Upper lobe of left lung (tissue), 6 donors: ENCODE results near the gene TREX2. TPM values are rescaled to one million over a fixed set of nuclear protein-coding genes. Genes with fewer than 3 reads are reported as not detected.

ENCODE experiments used
- ATAC-seq, 2 donors: fragments of 200-7000 bp; cut with Tn5 transposase; one replicate each; pipeline ENCODE4 v1.9.1; 2022; ENCODE audit warnings: mild to moderate bottlenecking in 2 of 2, moderate library complexity in 2 of 2; ENCODE audit not compliant: low FRiP score in 2 of 2
- DNase-seq, 2 donors: peaks; one replicate each; pipeline ENCODE4 v3.0.0-alpha.2; 2019 to 2020
- H3K27ac ChIP-seq, 4 donors: fragments of 200-600 bp; sonication (generic); one replicate each; pipeline ENCODE4 v1.5.1; 2016 to 2019
- H3K27me3 ChIP-seq, 4 donors: fragments of 200-600 bp; sonication (generic); one replicate each; pipeline ENCODE4 v1.5.1; 2017 to 2019
- H3K36me3 ChIP-seq, 4 donors: fragments of 200-600 bp; sonication (generic); one replicate each; pipeline ENCODE4 v1.5.1; 2016 to 2019
- H3K4me1 ChIP-seq, 4 donors: fragments of 200-600 bp; sonication (generic); one replicate each; pipeline ENCODE4 v1.5.1; 2018 to 2019
- H3K4me3 ChIP-seq, 4 donors: fragments of 200-600 bp; sonication (generic); one replicate each; pipeline ENCODE4 v1.5.1; 2017 to 2019; ENCODE audit warnings: mild to moderate bottlenecking in 2 of 4, moderate library complexity in 1 of 4
- H3K9me3 ChIP-seq, 4 donors: fragments of 200-600 bp; sonication (generic); one replicate each; pipeline ENCODE4 v1.5.1; 2018 to 2019
- EP300 ChIP-seq, 4 donors: sonication (generic); formaldehyde crosslinking; IDR thresholded peaks; one replicate each; pipeline ENCODE4 v1.5.1; 2017; ENCODE audit warnings: antibody characterized with exemption in 4 of 4, control low read depth in 2 of 4
- POLR2A ChIP-seq, 4 donors: fragments of 450-650 bp; IDR thresholded peaks; one replicate each; pipeline ENCODE4 v1.5.1; 2016 to 2017; ENCODE audit warnings: antibody characterized with exemption in 4 of 4, mild to moderate bottlenecking in 2 of 4
- POLR2AphosphoS5 ChIP-seq, 2 donors: sonication (generic); formaldehyde crosslinking; IDR thresholded peaks; one replicate each; pipeline ENCODE4 v1.5.1; 2017; ENCODE audit warnings: antibody characterized with exemption in 2 of 2
- WGBS, 2 donors: methylation state at CpG; one replicate each; pipeline ENCODE4 v1.1.5; 2017 to 2018; 5-methylcytosine and 5-hydroxymethylcytosine counted together
- total RNA-seq, 6 donors: library from RNA; depleted of rRNA in 4 of 6; stranded (reverse); fragments of >200 nt in 4 of 6; gene quantifications; one replicate each; pipeline versions ENCODE4 v1.1.0 to v1.2.1, GENCODE V29; 2016 to 2021
- TF ChIP-seq, protein P1 (sequence below), 6 experiments: fragments of 450-650 bp in 4 of 6; fragments of 200-600 bp in 2 of 6; sonication (generic) in 2 of 6; IDR thresholded peaks; one replicate each; pipeline ENCODE4 v1.5.1; 2016 to 2019; ENCODE audit warnings: antibody characterized with exemption in 6 of 6
- donor health status: DM: no; HTN: no; CAD: no; lungs with moderate emphysema.
- donor health status: DM: no; HTN: yes; CAD: no; lungs with severe emphysema.

TREX2 gene
- total RNA-seq, 6 donors from 2014 or later = 0.97 to 7.3 (median 2.8) TPM

DNA sequence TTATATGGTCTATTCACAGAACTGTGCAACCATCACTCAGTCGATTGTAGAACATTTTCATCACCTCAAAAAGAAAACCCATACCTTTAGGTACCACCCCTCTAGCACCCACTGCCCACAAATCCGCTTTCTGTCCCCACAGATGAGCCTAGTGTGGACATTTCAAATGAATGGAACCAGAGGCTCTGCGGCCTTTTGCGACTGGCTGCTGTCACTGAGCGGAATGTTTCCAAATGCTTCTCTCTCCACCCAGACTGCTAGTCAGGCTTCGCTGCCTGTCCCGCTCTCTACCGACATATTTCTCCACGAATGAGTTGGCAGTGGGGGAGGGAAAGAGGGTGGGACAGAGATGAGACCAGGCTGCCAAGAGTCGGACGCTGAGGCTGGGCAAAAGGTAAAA, 47.2 kb upstream of the TREX2 start:
- ATAC-seq (no peak), DNase-seq (no peak)
- no peak overlapping the region for H3K27ac ChIP-seq
- H3K9me3 ChIP-seq = no peaks in the 10 kb centered on the region
- no peak overlapping the region for H3K4me3 ChIP-seq
- TF ChIP-seq POLR2A (IDR thresholded peaks at IDR 0.05) (no peak), EP300 (IDR thresholded peaks at IDR 0.05) (no peak), POLR2AphosphoS5 (IDR thresholded peaks at IDR 0.05) (no peak)
- TF ChIP-seq, protein P1, sequence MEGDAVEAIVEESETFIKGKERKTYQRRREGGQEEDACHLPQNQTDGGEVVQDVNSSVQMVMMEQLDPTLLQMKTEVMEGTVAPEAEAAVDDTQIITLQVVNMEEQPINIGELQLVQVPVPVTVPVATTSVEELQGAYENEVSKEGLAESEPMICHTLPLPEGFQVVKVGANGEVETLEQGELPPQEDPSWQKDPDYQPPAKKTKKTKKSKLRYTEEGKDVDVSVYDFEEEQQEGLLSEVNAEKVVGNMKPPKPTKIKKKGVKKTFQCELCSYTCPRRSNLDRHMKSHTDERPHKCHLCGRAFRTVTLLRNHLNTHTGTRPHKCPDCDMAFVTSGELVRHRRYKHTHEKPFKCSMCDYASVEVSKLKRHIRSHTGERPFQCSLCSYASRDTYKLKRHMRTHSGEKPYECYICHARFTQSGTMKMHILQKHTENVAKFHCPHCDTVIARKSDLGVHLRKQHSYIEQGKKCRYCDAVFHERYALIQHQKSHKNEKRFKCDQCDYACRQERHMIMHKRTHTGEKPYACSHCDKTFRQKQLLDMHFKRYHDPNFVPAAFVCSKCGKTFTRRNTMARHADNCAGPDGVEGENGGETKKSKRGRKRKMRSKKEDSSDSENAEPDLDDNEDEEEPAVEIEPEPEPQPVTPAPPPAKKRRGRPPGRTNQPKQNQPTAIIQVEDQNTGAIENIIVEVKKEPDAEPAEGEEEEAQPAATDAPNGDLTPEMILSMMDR (IDR thresholded peaks at IDR 0.05) = no peak
- no peaks in the 10 kb centered on the region for H3K36me3 ChIP-seq
- peaks cover 9 to 35% (median 18%) of the 10 kb centered on the region in 4 donors for H3K4me1 ChIP-seq
- H3K27me3 ChIP-seq = no peaks in the 10 kb centered on the region
- WGBS, 2 donors = 81 to 100% methylated on average over 4 to 11 of the region's 11 CpGs

GRCh38 chrX:153492543-153492942, 46.7 kb upstream of the TREX2 start:
- TF ChIP-seq POLR2A (IDR thresholded peaks at IDR 0.05) (no peak), POLR2AphosphoS5 (IDR thresholded peaks at IDR 0.05) (no peak), EP300 (IDR thresholded peaks at IDR 0.05) (no peak)
- TF ChIP-seq, protein P1 (IDR thresholded peaks at IDR 0.05) = no peak
- peak overlapping the region in 1 of 4 donors; percentile 53 for H3K27ac ChIP-seq
- no peaks in the 10 kb centered on the region for H3K36me3 ChIP-seq
- WGBS, 2 donors = 54 to 76% methylated on average over 6 to 12 of the region's 12 CpGs
- ATAC-seq (no peak), DNase-seq (no peak)
- H3K4me1 ChIP-seq = peaks cover 14 to 40% (median 20%) of the 10 kb centered on the region in 4 donors
- no peaks in the 10 kb centered on the region for H3K27me3 ChIP-seq
- H3K9me3 ChIP-seq = no peaks in the 10 kb centered on the region
- H3K4me3 ChIP-seq = no peak overlapping the region

DNA sequence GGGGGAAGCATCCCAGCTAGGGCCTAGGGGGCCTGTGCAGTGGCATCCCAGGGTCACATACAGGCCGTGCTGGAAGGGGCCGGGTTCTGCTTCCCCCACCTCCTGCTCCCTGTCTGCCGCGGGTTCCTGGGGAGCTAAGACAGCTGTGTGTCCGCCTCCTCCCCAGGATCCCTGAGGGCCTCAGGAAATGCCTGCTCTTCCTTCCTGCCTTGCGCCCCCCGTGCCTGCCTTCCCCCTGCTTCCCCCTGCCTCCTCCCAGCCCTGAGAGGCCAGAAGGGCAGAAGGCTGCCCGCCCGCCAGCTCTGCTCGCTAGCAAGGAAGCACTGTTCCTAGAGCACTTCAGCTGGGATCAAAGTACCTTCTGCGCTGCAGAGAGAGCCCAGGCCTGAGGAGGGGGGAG, 46.1 kb upstream of the TREX2 start:
- TF ChIP-seq POLR2AphosphoS5 (IDR thresholded peaks at IDR 0.05) (no peak), POLR2A (IDR thresholded peaks at IDR 0.05) (no peak), EP300 (IDR thresholded peaks at IDR 0.05) (no peak)
- 57% methylated on average over 11 of the region's 11 CpGs; no CpG with 5 or more reads in 1 of the 2 donors for WGBS, 2 donors
- H3K4me3 ChIP-seq = no peak overlapping the region
- no peaks in the 10 kb centered on the region for H3K9me3 ChIP-seq
- DNase-seq (peak in 1 of 2 donors; percentile 22), ATAC-seq (no peak)
- no peaks in the 10 kb centered on the region for H3K27me3 ChIP-seq
- peak overlapping the region in 2 of 4 donors; percentile 53 to 71 for H3K27ac ChIP-seq
- H3K4me1 ChIP-seq = peaks cover 15 to 44% (median 20%) of the 10 kb centered on the region in 4 donors
- H3K36me3 ChIP-seq = no peaks in the 10 kb centered on the region

DNA sequence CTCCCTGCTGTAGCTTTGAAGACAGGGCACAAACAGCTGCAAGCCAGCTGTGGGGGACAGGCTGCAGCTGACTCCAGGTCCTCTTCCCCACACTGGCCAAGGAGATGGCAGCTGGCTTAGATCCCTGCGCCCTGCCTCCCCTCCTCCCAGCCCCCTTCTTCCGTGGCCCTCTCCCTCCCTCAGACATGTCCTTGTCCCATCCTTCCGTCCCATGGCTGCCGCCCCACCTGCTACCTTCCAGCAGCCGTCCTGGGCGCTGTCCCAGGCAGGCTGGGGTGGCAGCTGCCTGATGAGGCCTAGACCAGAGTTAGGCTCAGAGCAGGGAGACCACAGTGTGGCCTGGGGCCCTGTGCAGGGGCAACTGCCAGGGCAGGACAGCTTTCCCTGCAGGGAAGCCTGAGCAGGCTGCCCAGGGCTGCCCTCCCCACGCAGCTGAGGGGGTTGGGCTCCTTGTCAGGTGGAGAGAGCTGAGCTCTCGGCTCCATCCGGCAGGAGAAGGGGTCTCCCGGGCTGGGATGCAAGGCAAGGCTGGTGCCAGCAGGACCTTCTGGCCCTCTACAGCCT, 45.6 kb upstream of the TREX2 start:
- H3K9me3 ChIP-seq = no peaks in the 10 kb centered on the region
- H3K27me3 ChIP-seq = no peaks in the 10 kb centered on the region
- peak overlapping the region in 2 of 4 donors; percentile 53 to 71 for H3K27ac ChIP-seq
- H3K4me3 ChIP-seq = no peak overlapping the region
- ATAC-seq (no peak), DNase-seq (peak in 1 of 2 donors; percentile 24)
- H3K36me3 ChIP-seq = no peaks in the 10 kb centered on the region
- WGBS, 2 donors = 65% methylated on average over 6 of the region's 10 CpGs; no CpG with 5 or more reads in 1 of the 2 donors
- TF ChIP-seq POLR2AphosphoS5 (IDR thresholded peaks at IDR 0.05) (no peak), POLR2A (IDR thresholded peaks at IDR 0.05) (no peak), EP300 (IDR thresholded peaks at IDR 0.05) (no peak)
- TF ChIP-seq, protein P1 (IDR thresholded peaks at IDR 0.05) = no peak
- peaks cover 15 to 44% (median 20%) of the 10 kb centered on the region in 4 donors for H3K4me1 ChIP-seq

GRCh38 chrX:153490217-153490930, 44.5 kb upstream of the TREX2 start:
- ATAC-seq = no peak
- Histone ChIP-seq H3K27me3 (no peaks in the 10 kb centered on the region), H3K9me3 (no peaks in the 10 kb centered on the region), H3K4me1 (peaks cover 15 to 44% (median 20%) of the 10 kb centered on the region in 4 donors), H3K36me3 (no peaks in the 10 kb centered on the region), H3K4me3 (no peak overlapping the region), H3K27ac (peak overlapping the region in 2 of 4 donors; percentile 53 to 71)
- TF ChIP-seq, protein P1 (IDR thresholded peaks at IDR 0.05) = no peak
- TF ChIP-seq POLR2A (IDR thresholded peaks at IDR 0.05) = no peak
- TF ChIP-seq POLR2AphosphoS5 (IDR thresholded peaks at IDR 0.05) = no peak
- TF ChIP-seq EP300 (IDR thresholded peaks at IDR 0.05) = no peak
- DNase-seq = peak in 1 of 2 donors; percentile 22
- WGBS, 2 donors = 90% methylated on average over 19 of the region's 20 CpGs; no CpG with 5 or more reads in 1 of the 2 donors
